HEK293 (cell line): ENCODE measurements around the gene FAM149B1.

Source experiments
- CTCF ChIA-PET: fragments of 350-600 bp; formaldehyde crosslinking; extraction: SDS; loops from one replicate; lab custom pipeline; 2021; ENCODE audit warnings: antibody characterized with exemption; lab: Yijun Ruan, JAX
- POLR2A ChIA-PET: fragments of 300-600 bp; formaldehyde crosslinking; extraction: SDS; loops from one replicate; lab custom pipeline; 2020; ENCODE audit warnings: antibody characterized with exemption, inconsistent platforms; lab: Yijun Ruan, JAX
- H3K27ac ChIP-seq: fragments of 200-500 bp; sonication (Bioruptor generic); 2 replicates; pipeline ENCODE4 v1.5.1; 2014; ENCODE audit warnings: low read depth, low read length, control low read depth, inconsistent platforms; ENCODE audit errors: extremely low read depth
- H3K36me3 ChIP-seq, 2 experiments: fragments of 200-500 bp in 1 of 2; sonication (Bioruptor generic) in 1 of 2; 1 replicate in 1 of 2; 2 replicates in 1 of 2; pipeline ENCODE4 v1.5.1; 2014 to 2017; ENCODE audit warnings: inconsistent platforms in 2 of 2, low read length in 2 of 2; ENCODE audit not compliant: control insufficient read depth in 2 of 2, insufficient read depth in 1 of 2
- H3K4me1 ChIP-seq: fragments of 200-500 bp; sonication (Bioruptor generic); 2 replicates; pipeline ENCODE4 v1.5.1; 2014; ENCODE audit warnings: mild to moderate bottlenecking, low read length, inconsistent platforms; ENCODE audit not compliant: control insufficient read depth, insufficient read depth
- H3K4me3 ChIP-seq: 2 replicates; pipeline ENCODE4 v1.5.1; 2011; ENCODE audit warnings: low read depth, mild to moderate bottlenecking, control low read depth, low read length, moderate library complexity
- H3K9me3 ChIP-seq: fragments of 200-500 bp; sonication (Bioruptor generic); 2 replicates; pipeline ENCODE4 v1.5.1; 2014; ENCODE audit warnings: low read depth, low read length, inconsistent platforms; ENCODE audit not compliant: control insufficient read depth, insufficient read depth
- BCL11A ChIP-seq: fragments of 450-650 bp; formaldehyde crosslinking; IDR thresholded peaks from 2 replicates; pipeline ENCODE4 v1.5.1; 2016; ENCODE audit warnings: low read depth, missing biosample characterization, missing genetic modification characterization
- KLF7 ChIP-seq: fragments of 450-650 bp; formaldehyde crosslinking; IDR thresholded peaks from 2 replicates; pipeline ENCODE4 v1.5.1; 2016; ENCODE audit warnings: missing biosample characterization, missing genetic modification characterization, borderline replicate concordance
- REST ChIP-seq: fragments of 450-650 bp; formaldehyde crosslinking; IDR thresholded peaks from 2 replicates; pipeline ENCODE4 v1.5.1; 2016; ENCODE audit warnings: missing biosample characterization, missing genetic modification characterization
- WT1 ChIP-seq: fragments of 450-650 bp; formaldehyde crosslinking; IDR thresholded peaks from 2 replicates; pipeline ENCODE4 v1.5.1; 2016; ENCODE audit warnings: missing biosample characterization, missing genetic modification characterization
- YY1 ChIP-seq: fragments of 450-650 bp; formaldehyde crosslinking; IDR thresholded peaks from 2 replicates; pipeline ENCODE4 v1.5.1; 2018; ENCODE audit warnings: missing biosample characterization, missing genetic modification characterization
- ZBTB26 ChIP-seq: fragments of 450-650 bp; formaldehyde crosslinking; optimal IDR thresholded peaks from 2 replicates; pipeline ENCODE3; 2016; ENCODE audit warnings: missing biosample characterization, mild to moderate bottlenecking, missing genetic modification characterization
- ZFP69B ChIP-seq: fragments of 450-650 bp; formaldehyde crosslinking; IDR thresholded peaks from 2 replicates; pipeline ENCODE4 v1.5.1; 2016; ENCODE audit warnings: missing biosample characterization, missing genetic modification characterization
- ZNF112 ChIP-seq: fragments of 450-650 bp; formaldehyde crosslinking; IDR thresholded peaks from 2 replicates; pipeline ENCODE4 v1.5.0; 2017; ENCODE audit warnings: missing biosample characterization, missing genetic modification characterization
- ZNF26 ChIP-seq: fragments of 450-650 bp; formaldehyde crosslinking; IDR thresholded peaks from 2 replicates; pipeline ENCODE4 v1.5.1; 2016; ENCODE audit warnings: missing biosample characterization, missing genetic modification characterization
- ZNF324 ChIP-seq: fragments of 450-650 bp; formaldehyde crosslinking; IDR thresholded peaks from 2 replicates; pipeline ENCODE4 v1.5.1; 2016; ENCODE audit warnings: missing biosample characterization, missing genetic modification characterization
- ZNF354C ChIP-seq: fragments of 450-650 bp; formaldehyde crosslinking; IDR thresholded peaks from 2 replicates; pipeline ENCODE4 v1.5.1; 2016; ENCODE audit warnings: missing biosample characterization, missing genetic modification characterization, low read depth, borderline replicate concordance
- ZNF488 ChIP-seq: fragments of 450-650 bp; formaldehyde crosslinking; IDR thresholded peaks from 2 replicates; pipeline ENCODE4 v1.5.1; 2016; ENCODE audit warnings: missing biosample characterization, missing genetic modification characterization
- ZNF658 ChIP-seq: fragments of 450-650 bp; formaldehyde crosslinking; IDR thresholded peaks from 2 replicates; pipeline ENCODE4; 2016; ENCODE audit warnings: missing biosample characterization, missing genetic modification characterization
- ZNF660 ChIP-seq: fragments of 450-650 bp; IDR thresholded peaks from 2 replicates; pipeline ENCODE4 v1.5.1; 2018; ENCODE audit warnings: missing biosample characterization, mild to moderate bottlenecking, missing genetic modification characterization
- ZNF768 ChIP-seq: fragments of 450-650 bp; formaldehyde crosslinking; IDR thresholded peaks from 2 replicates; pipeline ENCODE4 v1.5.1; 2018; ENCODE audit warnings: missing biosample characterization, mild to moderate bottlenecking, missing genetic modification characterization
- ZNF785 ChIP-seq: fragments of 450-650 bp; formaldehyde crosslinking; IDR thresholded peaks from 2 replicates; pipeline ENCODE4 v1.5.1; 2016; ENCODE audit warnings: missing biosample characterization, missing genetic modification characterization
- ZNF837 ChIP-seq: fragments of 450-650 bp; formaldehyde crosslinking; IDR thresholded peaks from 2 replicates; pipeline ENCODE4 v1.5.1; 2016; ENCODE audit warnings: missing biosample characterization, missing genetic modification characterization
- TF ChIP-seq, protein P1 (sequence below): IDR thresholded peaks from 2 replicates; pipeline ENCODE4 v1.6.1; 2011; ENCODE audit warnings: mild to moderate bottlenecking, low read depth, low read length, borderline replicate concordance
- TF ChIP-seq, protein P2 (sequence below): fragments of 450-650 bp; formaldehyde crosslinking; IDR thresholded peaks from 2 replicates; pipeline ENCODE4 v1.5.1; 2016; ENCODE audit warnings: missing biosample characterization, missing genetic modification characterization
- TF ChIP-seq, protein P3 (sequence below): fragments of 450-650 bp; formaldehyde crosslinking; IDR thresholded peaks from 2 replicates; pipeline ENCODE4 v1.5.1; 2016; ENCODE audit warnings: missing biosample characterization, missing genetic modification characterization

Gene FAM149B1

DNA sequence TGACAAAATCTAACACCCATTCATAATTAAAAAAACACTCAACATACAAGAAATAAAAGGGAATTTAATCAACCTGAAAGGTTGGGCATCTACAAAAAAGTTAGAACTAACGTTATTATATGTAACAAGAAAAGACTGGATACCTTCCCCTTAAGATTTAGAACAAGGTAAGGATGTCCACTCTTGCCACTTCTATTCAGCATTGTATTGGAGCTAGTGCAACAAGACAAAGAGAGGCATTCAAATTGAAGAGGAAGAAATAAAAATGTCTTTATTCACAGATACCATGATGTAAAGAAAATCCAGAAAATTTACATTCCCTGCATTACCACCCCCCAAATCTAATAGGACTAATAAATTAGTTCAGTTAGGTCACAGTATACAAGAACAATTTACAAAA lies 18.3 kb downstream of the FAM149B1 start:
- no peak overlapping the region for H3K27ac ChIP-seq
- no peak for TF ChIP-seq ZFP69B (tag by site-specific recombination)
- no peak for TF ChIP-seq KLF7 (tag by site-specific recombination)
- no peak for TF ChIP-seq ZNF658 (tag by site-specific recombination)
- TF ChIP-seq BCL11A (tag by site-specific recombination), result no peak
- TF ChIP-seq ZNF785 (tag by site-specific recombination), result no peak
- TF ChIP-seq ZNF354C (tag by site-specific recombination), result no peak
- TF ChIP-seq ZNF837, result no peak
- no peak for TF ChIP-seq ZNF488 (tag by site-specific recombination)
- TF ChIP-seq, protein P1, sequence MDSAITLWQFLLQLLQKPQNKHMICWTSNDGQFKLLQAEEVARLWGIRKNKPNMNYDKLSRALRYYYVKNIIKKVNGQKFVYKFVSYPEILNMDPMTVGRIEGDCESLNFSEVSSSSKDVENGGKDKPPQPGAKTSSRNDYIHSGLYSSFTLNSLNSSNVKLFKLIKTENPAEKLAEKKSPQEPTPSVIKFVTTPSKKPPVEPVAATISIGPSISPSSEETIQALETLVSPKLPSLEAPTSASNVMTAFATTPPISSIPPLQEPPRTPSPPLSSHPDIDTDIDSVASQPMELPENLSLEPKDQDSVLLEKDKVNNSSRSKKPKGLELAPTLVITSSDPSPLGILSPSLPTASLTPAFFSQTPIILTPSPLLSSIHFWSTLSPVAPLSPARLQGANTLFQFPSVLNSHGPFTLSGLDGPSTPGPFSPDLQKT, result no peak
- no peak for TF ChIP-seq YY1 (tag by site-specific recombination)
- TF ChIP-seq, all 188 proteins: peak for 0
- POLR2A ChIA-PET, result no interaction called here
- CTCF ChIA-PET, result no interaction called here
- H3K9me3 ChIP-seq, result no peaks in the 10 kb centered on the region
- peaks cover 0 to 17% of the 10 kb centered on the region in 2 experiments; a peak in 2 of 3 replicates for H3K36me3 ChIP-seq
- H3K4me1 ChIP-seq, result no peaks in the 10 kb centered on the region
- no peak overlapping the region for H3K4me3 ChIP-seq

GRCh38 chr10:73190188-73190587 lies 22.3 kb downstream of the FAM149B1 start:
- Histone ChIP-seq H3K4me1 (no peaks in the 10 kb centered on the region), H3K27ac (no peak overlapping the region), H3K9me3 (no peaks in the 10 kb centered on the region), H3K36me3 (peaks cover 5 to 13% of the 10 kb centered on the region in 2 experiments), H3K4me3 (no peak overlapping the region)
- ChIA-PET POLR2A (no interaction called here), CTCF (interaction anchor here (0.6 kb wide), 2 partner anchors 29 to 127 kb away, joined by 3 read pairs; no protein-coding TSS in a partner anchor)
- TF ChIP-seq WT1 (tag by site-specific recombination) (no peak), KLF7 (tag by site-specific recombination) (no peak), ZNF112 (no peak), ZNF26 (tag by site-specific recombination) (no peak), ZNF324 (tag by site-specific recombination) (no peak), ZNF660 (no peak), ZNF768 (tag by site-specific recombination) (no peak), ZNF785 (tag by site-specific recombination) (no peak), REST (no peak), ZBTB26 (tag by site-specific recombination) (no peak)
- TF ChIP-seq, protein P2, sequence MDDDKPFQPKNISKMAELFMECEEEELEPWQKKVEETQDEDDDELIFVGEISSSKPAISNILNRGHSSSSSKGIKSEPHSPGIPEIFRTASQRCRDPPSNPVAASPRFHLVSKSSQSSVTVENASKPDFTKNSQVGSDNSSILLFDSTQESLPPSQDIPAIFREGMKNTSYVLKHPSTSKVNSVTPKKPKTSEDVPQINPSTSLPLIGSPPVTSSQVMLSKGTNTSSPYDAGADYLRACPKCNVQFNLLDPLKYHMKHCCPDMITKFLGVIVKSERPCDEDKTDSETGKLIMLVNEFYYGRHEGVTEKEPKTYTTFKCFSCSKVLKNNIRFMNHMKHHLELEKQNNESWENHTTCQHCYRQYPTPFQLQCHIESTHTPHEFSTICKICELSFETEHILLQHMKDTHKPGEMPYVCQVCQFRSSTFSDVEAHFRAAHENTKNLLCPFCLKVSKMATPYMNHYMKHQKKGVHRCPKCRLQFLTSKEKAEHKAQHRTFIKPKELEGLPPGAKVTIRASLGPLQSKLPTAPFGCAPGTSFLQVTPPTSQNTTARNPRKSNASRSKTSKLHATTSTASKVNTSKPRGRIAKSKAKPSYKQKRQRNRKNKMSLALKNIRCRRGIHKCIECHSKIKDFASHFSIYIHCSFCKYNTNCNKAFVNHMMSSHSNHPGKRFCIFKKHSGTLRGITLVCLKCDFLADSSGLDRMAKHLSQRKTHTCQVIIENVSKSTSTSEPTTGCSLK, result no peak
- TF ChIP-seq, protein P3, sequence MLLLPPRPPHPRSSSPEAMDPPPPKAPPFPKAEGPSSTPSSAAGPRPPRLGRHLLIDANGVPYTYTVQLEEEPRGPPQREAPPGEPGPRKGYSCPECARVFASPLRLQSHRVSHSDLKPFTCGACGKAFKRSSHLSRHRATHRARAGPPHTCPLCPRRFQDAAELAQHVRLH (tag by site-specific recombination), result no peak
